ENCODE data around the gene RPL35A.
"Not testable (repeated sequence)": the region's sequence is repeated elsewhere in the genome, so short reads cannot be mapped to it uniquely, and the experiment has no call there.

DNA sequence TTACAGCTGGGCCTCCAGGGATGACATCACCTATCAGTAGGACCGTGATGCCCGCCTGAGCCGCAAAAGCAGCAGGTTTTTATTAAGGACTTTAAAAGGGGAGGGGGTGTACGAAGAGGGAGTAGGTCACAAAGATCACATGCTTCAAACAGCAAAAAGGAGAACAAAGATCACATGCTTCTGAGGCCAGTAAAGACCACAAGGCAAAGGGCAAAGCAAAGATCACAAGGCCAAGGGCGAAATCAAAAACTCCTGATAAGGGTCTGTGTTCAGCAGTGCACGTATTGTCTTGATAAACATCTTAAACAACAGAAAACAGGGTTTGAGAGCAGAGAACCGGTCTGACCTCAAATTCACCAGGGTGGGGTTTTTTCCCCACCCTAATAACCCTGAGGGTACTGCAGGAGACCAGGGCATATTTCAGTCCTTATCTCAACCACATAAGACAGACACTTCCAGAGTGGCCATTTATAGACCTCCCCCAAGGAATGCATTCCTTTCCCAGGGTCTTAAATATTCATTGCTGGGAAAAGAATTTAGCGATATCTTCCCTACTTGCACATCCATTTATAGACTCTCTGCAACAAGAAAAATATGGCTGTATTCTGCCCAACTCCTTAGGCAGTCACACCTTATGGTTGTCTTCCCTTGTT is 17.5 kb downstream of the RPL35A start:
- TF ChIP-seq, protein P1, sequence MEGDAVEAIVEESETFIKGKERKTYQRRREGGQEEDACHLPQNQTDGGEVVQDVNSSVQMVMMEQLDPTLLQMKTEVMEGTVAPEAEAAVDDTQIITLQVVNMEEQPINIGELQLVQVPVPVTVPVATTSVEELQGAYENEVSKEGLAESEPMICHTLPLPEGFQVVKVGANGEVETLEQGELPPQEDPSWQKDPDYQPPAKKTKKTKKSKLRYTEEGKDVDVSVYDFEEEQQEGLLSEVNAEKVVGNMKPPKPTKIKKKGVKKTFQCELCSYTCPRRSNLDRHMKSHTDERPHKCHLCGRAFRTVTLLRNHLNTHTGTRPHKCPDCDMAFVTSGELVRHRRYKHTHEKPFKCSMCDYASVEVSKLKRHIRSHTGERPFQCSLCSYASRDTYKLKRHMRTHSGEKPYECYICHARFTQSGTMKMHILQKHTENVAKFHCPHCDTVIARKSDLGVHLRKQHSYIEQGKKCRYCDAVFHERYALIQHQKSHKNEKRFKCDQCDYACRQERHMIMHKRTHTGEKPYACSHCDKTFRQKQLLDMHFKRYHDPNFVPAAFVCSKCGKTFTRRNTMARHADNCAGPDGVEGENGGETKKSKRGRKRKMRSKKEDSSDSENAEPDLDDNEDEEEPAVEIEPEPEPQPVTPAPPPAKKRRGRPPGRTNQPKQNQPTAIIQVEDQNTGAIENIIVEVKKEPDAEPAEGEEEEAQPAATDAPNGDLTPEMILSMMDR (IDR thresholded peaks at IDR 0.05): not testable (repeated sequence)
- not testable (repeated sequence) for TF ChIP-seq EZH2 (IDR thresholded peaks at IDR 0.05; ENCODE audit: borderline replicate concordance, insufficient read depth, low read depth, low read length, poor library complexity, severe bottlenecking)

Measured in B cell (primary cell).